Stimulated activated CD4-positive, alpha-beta T cell treated with anti-CD3 and anti-CD28 coated beads, Interleukin-1b, Interleukin-23, amount 100 ng/mL, for 1 hour (primary cell): ENCODE data around the gene ADSS1.
A peak's percentile ranks its signal among the peaks of the same experiment; 100 is the strongest.
"Not testable (repeated sequence)": the region's sequence is repeated elsewhere in the genome, so short reads cannot be mapped to it uniquely, and the experiment has no call there.

ENCODE experiments used
- DNase-seq, 2 donors: peaks; one replicate each; pipeline ENCODE4 v3.0.0-alpha.2; 2020; ENCODE audit warnings: low read depth in 2 of 2

ADSS1 gene

DNA sequence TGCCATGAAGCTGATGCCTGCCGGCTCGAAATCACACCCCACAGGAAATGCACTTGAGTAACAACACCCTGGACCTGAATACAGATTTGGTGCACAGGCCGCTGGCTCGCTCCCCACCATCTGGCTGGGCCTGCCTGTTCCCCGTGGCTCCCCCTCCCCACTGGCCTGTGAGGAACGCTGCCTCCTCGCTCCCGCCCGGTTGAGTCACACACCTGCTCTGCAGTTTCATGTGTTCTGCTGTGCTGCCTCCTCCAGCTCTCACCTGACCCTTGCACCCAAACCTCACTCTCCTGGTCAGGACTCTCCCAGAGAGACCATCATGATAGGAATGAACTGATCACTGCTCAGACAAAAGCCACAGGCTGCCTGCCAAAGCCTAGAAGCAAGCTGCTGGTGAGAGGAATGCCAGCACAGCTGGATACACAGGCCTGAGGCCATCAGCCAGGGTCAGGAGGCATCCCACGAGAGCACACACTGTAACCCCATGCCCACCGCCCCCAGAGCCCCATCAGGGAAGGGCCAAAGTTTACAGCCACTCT lies 25.2 kb downstream of the ADSS1 start:
- no peak for DNase-seq

DNA sequence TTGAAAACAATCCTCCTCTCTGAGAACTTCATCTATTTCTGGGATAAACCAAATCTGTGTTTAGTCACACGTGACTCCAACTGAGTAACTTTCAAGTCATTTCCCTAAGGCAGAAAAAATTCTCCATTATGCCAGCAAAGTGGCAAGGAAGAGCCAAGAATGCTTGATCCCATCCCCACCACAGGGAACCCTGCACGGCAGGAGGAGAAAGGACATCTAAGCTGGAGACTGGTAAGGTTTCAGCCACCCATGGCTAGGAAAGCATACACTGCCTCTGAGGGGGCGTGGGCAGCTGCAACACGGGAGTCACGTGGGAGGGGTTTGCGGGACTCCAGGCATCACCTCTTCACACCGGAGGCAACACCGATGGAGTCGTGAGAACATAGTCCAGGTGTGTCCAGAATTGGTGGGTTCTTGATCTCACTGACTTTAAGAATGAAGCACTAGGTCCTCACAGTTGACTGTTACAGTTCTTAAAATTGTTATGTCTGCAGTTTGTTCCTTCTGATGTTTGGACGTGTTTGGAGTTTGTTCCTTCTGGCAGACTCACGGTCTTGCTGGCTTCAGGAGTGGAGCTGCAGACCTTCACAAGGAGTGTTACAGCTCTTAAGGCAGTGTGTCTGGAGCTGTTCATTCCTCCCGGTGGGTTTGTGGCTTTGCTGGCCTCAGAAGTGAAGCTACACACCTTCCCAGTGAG lies 26.2 kb downstream of the ADSS1 start:
- no peak for DNase-seq

GRCh38 chr14:104750753-104751057 lies 26.7 kb downstream of the ADSS1 start:
- DNase-seq, result not testable (repeated sequence)

DNA sequence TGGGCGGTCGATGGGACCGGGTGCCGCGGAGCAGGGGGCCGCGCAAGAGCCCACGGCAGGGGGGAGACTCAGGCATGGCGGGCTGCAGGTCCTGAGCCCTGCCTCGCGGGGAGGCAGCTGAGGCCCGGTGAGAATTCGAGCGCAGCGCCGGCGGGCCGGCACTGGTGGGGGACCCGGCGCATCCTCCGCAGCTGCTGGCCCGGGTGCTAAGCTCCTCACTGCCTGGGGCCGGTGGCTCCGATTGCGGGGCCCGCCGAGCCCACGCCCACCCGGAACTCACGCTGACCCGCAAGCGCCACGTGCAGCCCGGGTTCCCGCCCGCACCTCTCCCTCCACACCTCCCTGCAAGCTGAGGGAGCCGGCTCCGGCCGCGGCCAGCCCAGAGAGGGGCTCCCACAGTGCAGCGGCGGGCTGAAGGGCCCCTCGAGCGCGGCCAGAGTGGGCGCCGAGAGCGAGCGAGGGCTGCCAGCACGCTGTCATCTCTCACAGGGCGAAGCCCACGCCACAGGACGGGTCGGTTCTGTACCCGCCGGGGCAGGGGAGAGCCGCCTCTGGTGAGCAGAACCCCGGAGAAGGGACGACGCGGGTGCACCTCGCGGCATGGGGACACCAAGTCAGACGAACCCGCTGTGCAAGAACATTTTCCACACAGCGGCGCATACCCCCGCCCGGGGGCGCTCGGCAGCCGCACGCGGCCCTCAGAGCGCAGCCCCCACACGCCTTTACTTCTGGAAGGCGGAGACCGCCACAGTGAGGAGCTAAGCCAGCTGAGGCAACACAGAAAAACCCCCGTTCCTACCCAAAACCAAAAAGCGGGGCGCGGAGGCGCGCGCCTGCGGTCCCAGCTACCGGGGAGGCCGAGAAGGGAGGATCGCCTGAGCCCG lies 27.8 kb downstream of the ADSS1 start:
- no peak for DNase-seq

DNA sequence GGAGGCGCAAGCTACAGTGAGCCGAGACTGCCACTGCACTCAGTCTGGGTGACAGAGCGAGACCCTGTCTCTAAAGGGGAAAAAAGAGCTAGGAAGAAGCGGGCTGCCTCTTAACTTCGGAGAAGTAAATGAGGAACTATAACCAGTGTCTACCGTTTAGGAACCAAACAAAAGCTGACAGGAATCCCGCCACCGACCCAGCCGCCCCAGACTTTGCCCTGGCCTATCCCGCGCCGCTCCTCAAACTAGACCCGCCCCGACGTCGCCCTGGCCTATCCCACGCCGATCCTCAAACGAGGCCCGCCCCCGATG lies 28.4 kb downstream of the ADSS1 start:
- no peak for DNase-seq

- peak; percentile 98 to 99 for DNase-seq
These were observed 28.9 kb downstream of the ADSS1 start, which contains the start of gene SIVA1 for GRCh38 chr14:104752735-104753527. SIVA1 (plus strand) TSS chr14:104753147; CDS start chr14:104753202, 55 bp downstream.

DNA sequence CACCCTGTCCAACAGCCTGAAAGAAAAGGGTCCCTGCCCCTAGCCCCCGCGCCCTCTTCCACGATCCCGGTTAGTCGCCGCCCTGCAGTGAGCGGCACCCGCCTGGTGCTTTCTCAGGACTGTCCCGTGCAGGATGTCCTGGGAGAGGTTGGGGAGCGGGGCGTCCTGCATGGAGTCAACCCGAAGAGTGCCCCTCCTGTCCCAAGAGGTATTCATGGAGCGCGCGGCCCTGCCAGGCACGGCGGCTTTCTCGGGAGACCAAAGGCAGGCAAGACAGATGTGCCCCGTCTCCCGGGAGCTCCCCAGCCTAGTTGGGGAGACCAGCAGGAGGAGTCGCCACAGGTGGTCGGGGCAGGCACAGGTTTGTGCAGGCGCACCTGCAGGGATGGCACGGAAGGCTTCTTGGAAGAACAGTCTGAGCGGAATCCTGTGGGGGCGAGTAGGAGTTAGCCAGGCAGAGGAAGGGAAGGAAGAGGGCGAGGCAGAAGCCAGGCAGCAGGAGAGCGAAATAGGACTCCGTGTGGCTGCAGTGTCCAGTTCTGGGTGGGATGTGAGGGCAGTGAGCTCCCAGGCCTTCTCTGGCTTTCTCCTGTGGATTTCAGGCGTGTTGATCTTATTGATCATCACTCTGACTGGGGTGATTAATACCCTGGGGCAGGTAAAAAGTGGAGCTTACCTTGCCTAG lies 29.6 kb downstream of the ADSS1 start:
- no peak for DNase-seq

DNA sequence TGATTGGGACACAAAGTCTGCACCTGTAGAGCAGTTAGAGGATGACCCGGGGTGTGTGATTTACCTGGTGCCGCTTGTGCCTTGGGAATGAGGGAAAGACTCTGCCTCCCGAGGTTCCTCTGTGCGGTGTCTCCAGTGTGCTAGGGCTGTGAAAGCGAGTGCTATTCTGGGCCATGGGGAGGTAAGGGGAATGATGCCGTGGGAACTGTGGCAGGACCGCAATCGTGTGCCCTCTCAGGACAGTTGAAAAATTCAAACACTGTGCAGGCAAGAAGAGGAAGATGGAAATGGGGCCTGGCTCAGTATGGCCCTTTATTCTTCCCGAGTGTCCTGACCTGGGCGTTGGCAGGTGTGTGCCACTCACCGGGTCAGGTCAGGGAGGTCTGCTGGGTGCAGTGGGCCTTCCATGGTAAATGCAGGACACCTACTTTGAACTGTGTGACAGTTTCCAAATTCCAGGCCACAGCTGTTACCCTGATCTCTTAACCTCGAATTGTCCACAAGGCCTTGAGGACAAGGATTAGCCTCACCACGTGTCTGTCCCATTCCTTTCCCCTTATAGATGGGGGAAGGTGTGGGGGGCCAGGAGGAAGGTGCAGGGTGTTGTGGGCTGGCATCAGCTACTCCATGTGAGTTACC lies 30.3 kb downstream of the ADSS1 start:
- DNase-seq, result no peak

DNA sequence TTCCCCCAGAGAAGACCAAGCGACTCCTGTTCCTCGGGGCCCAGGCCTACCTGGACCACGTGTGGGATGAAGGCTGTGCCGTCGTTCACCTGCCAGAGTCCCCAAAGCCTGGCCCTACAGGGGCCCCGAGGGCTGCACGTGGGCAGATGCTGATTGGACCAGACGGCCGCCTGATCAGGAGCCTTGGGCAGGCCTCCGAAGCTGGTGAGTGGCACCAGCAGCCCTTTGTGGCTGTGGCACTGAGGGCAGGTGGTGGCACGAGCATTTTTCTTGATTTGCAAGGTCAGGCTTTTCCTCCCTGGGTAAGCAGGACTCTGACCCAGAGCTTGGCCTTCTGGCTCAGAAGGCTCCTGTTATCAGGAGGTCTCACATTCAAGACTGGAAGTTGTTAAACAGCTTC lies 31.6 kb downstream of the ADSS1 start:
- no peak for DNase-seq

DNA sequence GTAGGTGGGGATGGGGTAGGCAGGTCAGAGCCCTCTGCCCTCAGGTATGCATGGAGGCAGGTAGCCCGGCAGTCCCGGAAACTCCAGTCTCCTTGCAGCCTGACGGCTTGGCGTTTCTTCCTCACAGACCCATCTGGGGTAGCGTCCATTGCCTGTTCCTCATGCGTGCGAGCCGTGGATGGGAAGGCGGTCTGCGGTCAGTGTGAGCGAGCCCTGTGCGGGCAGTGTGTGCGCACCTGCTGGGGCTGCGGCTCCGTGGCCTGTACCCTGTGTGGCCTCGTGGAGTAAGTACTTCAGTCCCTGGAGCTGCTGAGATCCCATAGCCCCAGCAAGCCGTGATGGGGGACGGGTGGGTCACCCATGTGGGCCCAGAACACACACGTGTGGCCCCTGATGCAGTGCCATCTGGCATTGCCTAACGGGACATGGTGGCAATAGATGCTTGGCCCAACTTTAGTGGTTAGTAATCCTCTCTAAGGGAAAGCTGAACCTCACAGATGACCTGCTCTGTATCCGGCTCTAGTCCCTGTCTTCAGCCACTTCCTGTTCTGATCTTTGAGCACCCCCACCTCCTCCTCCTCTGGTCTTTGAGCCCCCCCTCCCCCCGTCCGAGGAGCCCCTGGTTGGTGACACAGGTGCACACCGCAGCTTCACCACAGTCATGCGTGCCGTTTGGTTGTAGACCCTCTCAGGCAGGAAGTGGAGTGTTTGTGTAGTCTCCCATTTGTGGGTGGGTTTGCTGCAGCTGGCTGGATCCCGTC lies 32.6 kb downstream of the ADSS1 start:
- DNase-seq, result no peak

- no peak for DNase-seq
These were observed 33.2 kb downstream of the ADSS1 start for GRCh38 chr14:104757238-104757585.

DNA sequence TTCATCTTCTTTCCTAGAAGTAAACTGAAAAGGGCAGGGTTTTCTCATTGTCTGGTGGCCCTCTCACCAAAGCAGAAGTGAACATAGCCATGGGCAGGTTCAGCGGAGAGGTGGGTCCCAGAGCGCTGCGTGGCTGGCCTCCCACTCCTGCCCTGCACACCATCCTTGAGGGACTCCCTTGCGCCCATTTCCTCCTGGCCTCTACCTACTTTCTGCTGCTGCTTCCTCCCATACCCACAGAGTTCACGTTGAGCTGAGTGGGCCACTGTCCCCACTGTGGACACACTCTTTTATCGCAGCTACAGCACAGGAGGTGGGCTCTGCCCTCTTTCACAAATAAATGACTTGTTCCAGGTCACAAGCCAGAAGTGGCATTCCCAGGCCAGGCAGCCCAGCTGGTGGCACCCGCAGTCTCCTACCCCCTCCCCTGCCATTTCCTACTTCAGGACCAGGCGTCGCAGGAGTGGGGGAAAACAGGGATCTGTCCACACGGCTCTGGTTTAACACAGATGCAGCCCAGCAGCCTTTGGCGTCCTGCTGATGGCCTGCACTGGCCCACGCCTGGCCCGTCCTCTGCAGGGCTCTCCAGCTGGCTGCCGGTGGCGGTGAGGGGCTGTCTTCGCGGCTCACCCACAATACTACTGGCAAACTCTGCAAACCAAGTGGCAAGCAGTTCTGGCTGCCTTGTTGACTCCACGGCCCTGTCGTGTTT lies 33.8 kb downstream of the ADSS1 start:
- no peak for DNase-seq

DNA sequence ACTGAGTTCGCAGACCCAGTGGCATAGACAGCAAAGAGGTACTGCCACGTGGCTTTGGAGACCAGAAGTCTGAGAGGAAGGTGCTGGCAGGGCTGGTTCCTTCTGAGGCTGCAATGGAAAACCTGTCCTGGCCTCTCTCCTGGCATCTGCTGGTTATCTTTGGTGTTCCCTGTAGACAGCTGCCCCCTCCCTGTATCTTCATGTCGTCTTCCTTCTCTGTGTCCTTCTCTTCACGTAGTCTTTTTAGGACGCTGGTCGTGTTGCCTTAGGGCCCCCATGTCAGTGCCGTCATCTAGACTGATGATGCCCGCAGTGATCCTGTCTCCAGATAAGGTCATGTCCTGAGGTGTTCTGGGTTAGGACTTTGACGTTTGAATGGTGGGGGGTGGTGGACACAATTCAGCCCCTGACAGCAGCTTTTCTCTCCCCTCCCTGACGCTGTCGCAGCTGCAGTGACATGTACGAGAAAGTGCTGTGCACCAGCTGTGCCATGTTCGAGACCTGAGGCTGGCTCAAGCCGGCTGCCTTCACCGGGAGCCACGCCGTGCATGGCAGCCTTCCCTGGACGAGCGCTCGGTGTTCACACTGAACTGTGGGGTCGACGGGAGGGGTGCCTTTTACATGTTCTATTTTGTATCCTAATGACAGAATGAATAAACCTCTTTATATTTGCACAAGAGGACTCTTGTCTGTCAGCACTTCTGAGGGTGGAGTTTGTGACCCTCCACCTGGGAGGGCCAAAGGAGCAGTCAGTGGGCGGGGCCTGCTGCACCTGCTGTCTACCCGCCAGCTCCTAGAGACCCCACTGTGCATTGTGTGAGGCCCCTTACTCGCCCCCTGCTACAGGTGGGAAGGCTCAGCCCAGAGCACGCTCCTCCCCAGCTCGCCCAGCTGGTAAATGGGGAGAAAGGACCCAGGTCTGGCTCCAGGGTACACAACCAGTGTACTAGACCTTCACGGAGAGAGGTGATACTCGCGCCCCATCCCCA lies 35.2 kb downstream of the ADSS1 start:
- no peak for DNase-seq

DNA sequence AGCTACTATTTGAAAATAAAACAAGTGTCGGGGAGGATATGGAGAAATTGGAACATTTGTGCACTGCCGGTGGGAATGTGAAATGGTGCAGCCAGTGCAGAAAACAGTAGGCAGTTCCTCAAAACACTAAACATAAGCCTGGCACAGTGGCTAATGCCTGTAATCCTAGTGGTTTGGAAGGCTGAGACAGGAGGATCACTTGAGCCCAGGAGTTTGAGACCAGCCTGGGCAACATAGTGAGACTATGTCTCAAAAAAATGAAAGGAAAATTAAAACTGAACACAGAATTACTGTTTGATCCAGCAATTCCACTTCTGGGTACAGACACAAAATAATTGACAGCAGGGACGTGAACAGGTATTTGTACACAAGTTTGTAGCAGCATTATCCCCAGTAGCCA lies 41.5 kb downstream of the ADSS1 start:
- DNase-seq, result no peak

DNA sequence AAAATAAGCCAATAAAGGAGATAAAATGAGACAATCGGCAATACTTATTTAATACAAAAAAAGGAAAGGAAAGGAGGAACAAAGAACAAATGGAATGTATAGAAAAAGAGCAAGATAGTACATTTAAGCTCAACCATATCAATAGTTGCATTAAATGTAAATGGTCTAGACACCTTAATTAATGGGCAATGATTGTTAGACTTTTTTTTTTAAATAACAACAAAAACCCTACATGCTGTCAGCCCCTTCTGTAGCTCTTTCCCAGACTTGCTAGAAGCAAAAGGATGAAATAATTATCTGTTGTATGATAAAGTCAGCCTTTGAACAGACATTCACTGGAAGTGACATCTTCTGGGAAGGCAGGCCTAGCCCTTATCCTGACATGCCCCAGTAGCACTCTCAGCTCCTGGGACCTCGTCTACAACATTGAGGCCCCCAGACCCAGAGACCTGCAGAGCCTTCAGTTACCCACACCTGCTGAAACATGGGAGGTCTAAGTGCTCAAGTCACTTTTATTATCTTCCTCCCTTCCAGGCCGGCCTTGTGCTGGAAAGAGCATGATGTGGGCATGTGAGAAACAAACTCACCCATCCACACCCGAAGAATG lies 42.3 kb downstream of the ADSS1 start:
- DNase-seq, result no peak

DNA sequence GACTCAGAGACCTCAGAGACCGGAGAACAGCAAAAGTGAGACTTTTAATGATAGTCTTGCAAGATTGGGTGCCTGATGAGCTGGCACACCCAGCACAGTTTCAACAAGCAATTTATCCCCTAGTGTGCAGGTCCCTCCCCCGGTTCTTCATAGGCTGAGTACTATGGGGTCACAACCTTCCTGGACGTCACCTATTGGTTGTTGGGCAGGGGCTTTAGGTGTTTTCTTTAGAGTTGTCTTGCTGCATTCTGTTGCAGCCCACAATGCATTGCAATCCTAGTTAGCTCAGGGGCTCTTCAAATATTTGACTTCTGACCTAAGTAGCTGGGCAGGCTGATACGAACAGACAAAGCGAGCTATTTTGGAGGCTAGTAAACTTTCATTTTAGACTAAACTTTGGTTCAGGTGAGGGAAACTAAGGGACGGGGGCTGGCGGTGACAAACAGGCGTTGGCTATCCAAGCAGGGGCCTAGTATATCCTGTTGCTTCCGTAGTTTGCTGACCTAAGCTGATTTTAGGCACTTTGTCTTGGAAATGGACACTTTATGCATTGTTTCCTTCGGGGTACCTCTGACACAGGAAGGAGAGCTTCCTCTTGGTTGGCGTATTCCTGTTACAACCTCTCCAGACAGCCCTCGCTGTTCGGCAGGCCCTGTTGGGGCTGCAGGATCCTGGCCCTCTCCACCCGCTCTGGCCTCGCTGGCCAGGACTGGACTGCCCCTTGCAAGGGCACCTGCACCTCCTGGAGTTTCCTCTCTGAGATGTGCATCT lies 43.0 kb downstream of the ADSS1 start:
- no peak for DNase-seq

- no peak for DNase-seq
These were observed 43.5 kb downstream of the ADSS1 start for GRCh38 chr14:104767634-104767918.
